ENCODE data around the gene FASTKD2.
"Not testable (repeated sequence)": the region's sequence is repeated elsewhere in the genome, so short reads cannot be mapped to it uniquely, and the experiment has no call there.

GRCh38 chr2:206812471-206812870, 47.1 kb downstream of the FASTKD2 start:
- TF ChIP-seq POLR2A, CTCF (IDR thresholded peaks at IDR 0.05): not testable (repeated sequence)

Measured in heart left ventricle (tissue), 13 donors.